Ascending aorta (tissue), 2 donors: ENCODE results near the gene MXD4. TPM values are rescaled to one million over a fixed set of nuclear protein-coding genes. Genes with fewer than 3 reads are reported as not detected.

Source experiments
- DNase-seq, 2 donors: peaks; one replicate each; pipeline ENCODE4 v3.0.0-alpha.2; 2019; ENCODE audit warnings: low spot score in 2 of 2
- H3K27ac ChIP-seq, 2 donors: fragments of 200-600 bp; sonication (generic); one replicate each; pipeline ENCODE4 v1.5.1; 2016 to 2017; ENCODE audit warnings: mild to moderate bottlenecking in 1 of 2
- H3K27me3 ChIP-seq: fragments of 200-600 bp; sonication (generic); one replicate; pipeline ENCODE4 v1.5.1; 2017
- H3K36me3 ChIP-seq, 2 donors: fragments of 200-600 bp; sonication (generic); one replicate each; pipeline ENCODE4 v1.5.1; 2016
- H3K4me1 ChIP-seq, 2 donors: fragments of 200-600 bp; sonication (generic); one replicate each; pipeline ENCODE4 v1.5.1; 2016 to 2017; ENCODE audit warnings: mild to moderate bottlenecking in 1 of 2
- H3K4me3 ChIP-seq, 2 donors: fragments of 200-600 bp; sonication (generic); one replicate each; pipeline ENCODE4 v1.5.1; 2016 to 2017; ENCODE audit warnings: mild to moderate bottlenecking in 1 of 2
- H3K9me3 ChIP-seq, 2 donors: fragments of 200-600 bp; sonication (generic); one replicate each; pipeline ENCODE4 v1.5.1; 2016
- intact Hi-C: fragments of 100-400 bp; cut with DNase I; formaldehyde crosslinking; loops from one replicate; pipeline ENCODE4 v1.15.1; 2023
- total RNA-seq: library from RNA; depleted of rRNA; stranded (reverse); fragments of >200 nt; gene quantifications from one replicate; pipeline ENCODE4 v1.1.0, GENCODE V29; 2016
- TF ChIP-seq, protein P1 (sequence below), 3 experiments: fragments of 200-600 bp in 2 of 3; fragments of 450-650 bp in 1 of 3; sonication (generic) in 2 of 3; IDR thresholded peaks; one replicate each; pipeline ENCODE4 v1.5.1; 2016 to 2019; ENCODE audit warnings: antibody characterized with exemption in 3 of 3, mild to moderate bottlenecking in 1 of 3, moderate library complexity in 1 of 3

MXD4 gene
- total RNA-seq, 1 donor from 2014 or later: 83.2 TPM

DNA sequence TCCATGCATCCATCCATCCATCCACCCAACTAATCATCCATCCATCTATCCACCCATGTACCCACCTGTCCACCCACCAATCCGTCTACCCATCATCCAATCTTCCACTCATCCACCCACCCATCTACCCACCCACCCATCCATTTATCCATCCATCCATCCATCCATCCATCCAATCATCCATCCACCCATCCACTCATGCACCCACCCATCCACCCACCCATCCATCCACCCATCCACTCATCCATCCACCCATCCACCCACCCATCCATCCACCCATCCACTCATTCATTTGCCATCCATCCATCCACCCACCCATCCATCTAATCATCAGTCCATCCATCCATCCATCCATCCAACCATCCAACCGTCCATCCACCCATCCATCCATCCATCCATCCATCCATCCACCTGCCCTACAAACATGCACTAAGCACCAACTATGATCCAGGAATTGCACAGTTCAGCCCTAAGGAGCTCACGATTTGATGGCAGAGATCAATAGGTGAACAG is 21.3 kb upstream of the MXD4 start:
- DNase-seq: no peak
- Histone ChIP-seq H3K27ac (no peak overlapping the region), H3K4me1 (no peaks in the 10 kb centered on the region), H3K27me3 (no peaks in the 10 kb centered on the region), H3K4me3 (no peak overlapping the region), H3K9me3 (no peaks in the 10 kb centered on the region), H3K36me3 (no peaks in the 10 kb centered on the region)
- TF ChIP-seq, protein P1, sequence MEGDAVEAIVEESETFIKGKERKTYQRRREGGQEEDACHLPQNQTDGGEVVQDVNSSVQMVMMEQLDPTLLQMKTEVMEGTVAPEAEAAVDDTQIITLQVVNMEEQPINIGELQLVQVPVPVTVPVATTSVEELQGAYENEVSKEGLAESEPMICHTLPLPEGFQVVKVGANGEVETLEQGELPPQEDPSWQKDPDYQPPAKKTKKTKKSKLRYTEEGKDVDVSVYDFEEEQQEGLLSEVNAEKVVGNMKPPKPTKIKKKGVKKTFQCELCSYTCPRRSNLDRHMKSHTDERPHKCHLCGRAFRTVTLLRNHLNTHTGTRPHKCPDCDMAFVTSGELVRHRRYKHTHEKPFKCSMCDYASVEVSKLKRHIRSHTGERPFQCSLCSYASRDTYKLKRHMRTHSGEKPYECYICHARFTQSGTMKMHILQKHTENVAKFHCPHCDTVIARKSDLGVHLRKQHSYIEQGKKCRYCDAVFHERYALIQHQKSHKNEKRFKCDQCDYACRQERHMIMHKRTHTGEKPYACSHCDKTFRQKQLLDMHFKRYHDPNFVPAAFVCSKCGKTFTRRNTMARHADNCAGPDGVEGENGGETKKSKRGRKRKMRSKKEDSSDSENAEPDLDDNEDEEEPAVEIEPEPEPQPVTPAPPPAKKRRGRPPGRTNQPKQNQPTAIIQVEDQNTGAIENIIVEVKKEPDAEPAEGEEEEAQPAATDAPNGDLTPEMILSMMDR (IDR thresholded peaks at IDR 0.05): no peak
- intact Hi-C loops: no loop called here

DNA sequence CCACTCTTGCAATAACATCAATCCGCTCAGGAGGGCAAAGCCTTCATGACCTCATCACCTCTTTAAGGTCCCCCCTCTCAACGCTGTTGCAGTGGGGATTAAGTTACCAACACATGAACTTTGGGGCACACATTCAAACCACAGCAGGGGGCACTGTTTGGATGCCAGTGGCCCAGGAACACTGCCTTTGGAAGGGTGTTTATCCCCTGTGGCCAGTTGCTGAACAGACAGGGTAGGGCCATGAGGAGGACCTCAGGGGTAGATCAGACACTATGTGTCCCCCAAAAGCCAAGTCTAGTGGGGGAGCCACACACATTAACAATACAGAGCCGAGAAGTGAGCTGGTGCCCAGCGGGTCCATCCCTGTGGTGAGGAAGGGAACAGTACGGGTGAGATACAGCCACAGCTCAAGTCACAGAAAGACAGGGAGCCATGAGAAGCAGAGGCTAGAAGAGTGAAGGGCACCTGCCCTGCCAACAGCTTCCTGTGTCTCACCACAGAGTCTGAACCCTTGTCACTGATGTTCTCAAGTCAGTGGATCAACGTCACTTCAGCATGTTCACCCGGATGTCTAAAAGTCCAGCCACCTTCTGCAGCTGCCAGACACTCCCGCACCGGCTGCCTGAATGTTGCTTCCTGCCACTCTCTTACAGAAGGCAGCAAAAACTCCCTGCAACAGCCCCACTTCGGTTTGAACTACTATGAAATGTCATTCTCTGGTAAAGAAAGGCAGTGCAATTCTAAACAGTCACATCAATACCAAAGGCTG is 19.9 kb upstream of the MXD4 start:
- intact Hi-C loops: no loop called here
- H3K4me1 ChIP-seq: no peaks in the 10 kb centered on the region
- no peaks in the 10 kb centered on the region for H3K27me3 ChIP-seq
- no peak overlapping the region for H3K27ac ChIP-seq
- H3K9me3 ChIP-seq: no peaks in the 10 kb centered on the region
- H3K4me3 ChIP-seq: no peak overlapping the region
- no peaks in the 10 kb centered on the region for H3K36me3 ChIP-seq
- TF ChIP-seq, protein P1 (IDR thresholded peaks at IDR 0.05): no peak
- no peak for DNase-seq

DNA sequence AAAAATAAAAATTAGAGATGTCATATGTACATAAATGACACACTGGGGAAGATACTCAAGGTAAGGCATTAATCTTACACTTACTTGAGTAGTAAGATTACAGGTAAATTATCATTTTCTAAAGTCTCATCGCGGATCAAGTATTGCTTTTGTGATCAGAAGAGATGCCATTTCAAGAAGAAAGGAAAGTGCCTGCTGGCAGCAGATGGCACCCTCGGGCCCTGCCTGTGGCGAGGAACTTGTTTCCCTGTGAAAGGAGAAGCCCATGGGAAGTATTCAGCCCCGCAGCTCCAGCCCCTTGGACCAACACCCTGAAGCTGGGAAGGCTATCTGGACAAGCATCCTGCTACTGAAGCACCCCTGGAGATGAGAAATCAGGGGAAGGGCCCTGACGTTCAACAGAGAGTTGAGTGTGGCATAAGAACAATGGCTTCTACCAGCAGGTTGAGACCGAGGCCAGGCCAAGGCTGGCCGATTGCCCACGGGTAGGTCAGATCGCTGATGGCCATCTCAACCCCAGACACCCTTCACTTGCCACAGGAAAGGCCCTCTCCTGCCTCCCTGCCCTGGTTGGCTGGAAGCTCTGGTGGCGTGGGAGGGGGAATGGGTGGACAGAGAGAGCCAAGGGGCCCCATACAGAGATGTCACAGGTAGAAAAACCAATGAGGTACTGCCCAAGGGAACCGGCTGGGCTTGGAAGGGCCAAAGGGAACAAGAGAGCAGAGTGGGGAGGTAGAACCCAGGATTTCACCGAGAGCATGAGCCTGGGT is 18.8 kb upstream of the MXD4 start:
- Histone ChIP-seq H3K9me3 (no peaks in the 10 kb centered on the region), H3K4me1 (no peaks in the 10 kb centered on the region), H3K4me3 (no peak overlapping the region), H3K27me3 (no peaks in the 10 kb centered on the region), H3K27ac (no peak overlapping the region), H3K36me3 (no peaks in the 10 kb centered on the region)
- no peak for DNase-seq
- intact Hi-C loops: no loop called here
- TF ChIP-seq, protein P1 (IDR thresholded peaks at IDR 0.05): no peak

DNA sequence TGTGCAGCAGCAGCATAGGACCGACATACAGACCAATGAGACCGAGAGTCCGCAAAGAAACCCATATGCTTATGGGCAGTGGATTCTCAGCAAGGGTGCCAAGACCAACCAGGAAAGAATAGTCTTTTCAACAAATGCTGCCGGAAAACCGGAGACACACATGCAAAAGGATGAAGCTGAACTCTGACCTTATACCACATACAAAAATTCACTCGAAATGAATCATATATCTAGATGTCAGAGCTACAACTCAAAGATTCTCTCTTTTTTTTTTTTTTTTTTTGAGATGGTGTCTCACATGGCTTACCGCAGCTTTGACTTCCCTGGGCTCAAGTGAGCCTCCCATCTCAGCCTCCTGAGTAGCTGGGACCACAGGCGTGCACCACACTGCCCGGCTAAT is 16.0 kb upstream of the MXD4 start:
- Histone ChIP-seq H3K27ac (no peak overlapping the region), H3K4me1 (no peaks in the 10 kb centered on the region), H3K36me3 (no peaks in the 10 kb centered on the region), H3K9me3 (no peaks in the 10 kb centered on the region), H3K4me3 (no peak overlapping the region), H3K27me3 (no peaks in the 10 kb centered on the region)
- DNase-seq: no peak
- intact Hi-C loops: no loop called here
- TF ChIP-seq, protein P1 (IDR thresholded peaks at IDR 0.05): no peak

DNA sequence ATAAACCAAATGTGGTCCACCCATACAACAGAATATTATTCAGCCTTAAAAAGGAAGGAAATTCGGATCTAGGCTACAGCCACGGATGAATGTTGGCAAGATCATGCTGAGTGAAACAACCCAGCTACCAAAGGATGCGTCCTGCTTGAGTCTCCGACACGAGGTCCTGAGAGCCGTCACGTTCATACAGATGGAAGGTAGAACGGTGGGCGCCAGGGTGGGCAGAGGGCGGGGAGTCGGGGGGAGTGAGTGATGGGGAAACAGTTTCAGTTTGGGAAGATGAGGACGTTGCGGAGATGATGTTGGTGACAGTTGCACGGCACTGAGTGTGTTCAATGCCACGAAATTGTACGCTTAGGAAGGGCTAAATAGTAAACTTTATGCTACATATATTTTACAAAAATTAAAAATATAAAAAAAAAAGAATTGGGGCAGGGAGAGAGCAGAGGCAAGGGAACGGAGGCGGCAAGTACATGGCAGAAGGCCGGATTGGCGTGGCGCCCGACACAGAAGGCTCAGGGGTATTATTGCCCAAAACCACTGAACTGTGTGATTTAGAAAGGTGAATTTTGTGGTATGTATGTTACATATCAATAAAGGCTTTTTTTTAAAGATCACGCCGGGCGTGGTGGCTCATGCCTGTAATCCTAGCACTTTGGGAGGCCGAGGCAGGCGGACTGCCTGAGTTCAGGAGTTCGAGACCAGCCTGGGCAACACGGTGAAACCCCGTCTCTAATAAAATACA is 14.8 kb upstream of the MXD4 start:
- DNase-seq: no peak
- no peak overlapping the region for H3K4me3 ChIP-seq
- H3K9me3 ChIP-seq: no peaks in the 10 kb centered on the region
- no peaks in the 10 kb centered on the region for H3K4me1 ChIP-seq
- H3K27ac ChIP-seq: no peak overlapping the region
- TF ChIP-seq, protein P1 (IDR thresholded peaks at IDR 0.05): no peak
- H3K27me3 ChIP-seq: no peaks in the 10 kb centered on the region
- no peaks in the 10 kb centered on the region for H3K36me3 ChIP-seq
- intact Hi-C loops: no loop called here
